GM10847 (cell line): Measurements from ENCODE around the gene RDM1.

Source experiments
- POLR2A ChIP-seq: IDR thresholded peaks from 2 replicates; pipeline ENCODE4 v1.6.1; 2011; ENCODE audit not compliant: insufficient read length; ENCODE audit errors: extremely low read depth

Gene RDM1, protein sequence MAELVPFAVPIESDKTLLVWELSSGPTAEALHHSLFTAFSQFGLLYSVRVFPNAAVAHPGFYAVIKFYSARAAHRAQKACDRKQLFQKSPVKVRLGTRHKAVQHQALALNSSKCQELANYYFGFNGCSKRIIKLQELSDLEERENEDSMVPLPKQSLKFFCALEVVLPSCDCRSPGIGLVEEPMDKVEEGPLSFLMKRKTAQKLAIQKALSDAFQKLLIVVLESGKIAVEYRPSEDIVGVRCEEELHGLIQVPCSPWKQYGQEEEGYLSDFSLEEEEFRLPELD

GRCh38 chr17:35930211-35931065 is at the start of gene RDM1:
Gene RDM1, minus strand, starts transcription at chr17:35930773. Its CDS starts 46 bp downstream, at chr17:35930727.
- TF ChIP-seq POLR2A, result peak; percentile 65

DNA sequence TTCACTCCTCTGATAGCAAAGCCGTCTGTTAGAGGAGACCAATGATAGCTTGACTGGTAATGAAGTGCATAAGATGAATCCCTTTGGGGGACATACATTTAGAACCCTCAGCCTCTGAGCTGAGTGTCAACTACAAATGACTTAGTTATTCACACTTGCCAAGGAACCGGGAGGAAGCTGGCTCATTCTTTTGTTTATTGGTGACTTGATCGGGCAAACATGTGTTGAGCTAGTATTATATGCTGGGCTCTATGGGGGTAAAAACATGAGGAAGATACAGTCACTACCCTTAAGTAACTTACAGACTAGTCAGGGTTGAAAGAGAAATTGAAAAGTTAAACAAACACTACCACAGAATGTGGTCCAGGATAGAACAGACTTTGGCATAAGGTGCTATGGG is 47.8 kb upstream of the RDM1 start:
- no peak for TF ChIP-seq POLR2A

DNA sequence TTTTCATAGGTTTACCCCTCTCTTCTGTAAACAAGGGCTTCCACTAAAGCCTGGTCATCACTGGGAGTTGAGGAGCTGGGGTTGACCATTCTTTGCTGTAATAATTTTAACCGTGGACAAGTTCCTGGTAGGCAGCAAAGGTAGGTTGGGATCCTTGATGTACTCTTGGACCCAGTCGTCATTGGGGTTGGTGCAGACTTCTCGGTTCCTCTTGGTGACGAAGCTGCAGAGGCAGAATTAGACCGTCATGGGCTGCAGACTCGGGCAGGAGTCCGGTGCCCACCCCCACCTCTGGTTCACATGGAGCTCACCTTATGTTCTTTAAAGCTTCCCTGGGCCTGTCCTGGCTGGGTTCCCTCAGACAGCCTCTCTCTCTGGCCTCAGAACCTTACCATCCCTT is 46.9 kb upstream of the RDM1 start:
- no peak for TF ChIP-seq POLR2A

DNA sequence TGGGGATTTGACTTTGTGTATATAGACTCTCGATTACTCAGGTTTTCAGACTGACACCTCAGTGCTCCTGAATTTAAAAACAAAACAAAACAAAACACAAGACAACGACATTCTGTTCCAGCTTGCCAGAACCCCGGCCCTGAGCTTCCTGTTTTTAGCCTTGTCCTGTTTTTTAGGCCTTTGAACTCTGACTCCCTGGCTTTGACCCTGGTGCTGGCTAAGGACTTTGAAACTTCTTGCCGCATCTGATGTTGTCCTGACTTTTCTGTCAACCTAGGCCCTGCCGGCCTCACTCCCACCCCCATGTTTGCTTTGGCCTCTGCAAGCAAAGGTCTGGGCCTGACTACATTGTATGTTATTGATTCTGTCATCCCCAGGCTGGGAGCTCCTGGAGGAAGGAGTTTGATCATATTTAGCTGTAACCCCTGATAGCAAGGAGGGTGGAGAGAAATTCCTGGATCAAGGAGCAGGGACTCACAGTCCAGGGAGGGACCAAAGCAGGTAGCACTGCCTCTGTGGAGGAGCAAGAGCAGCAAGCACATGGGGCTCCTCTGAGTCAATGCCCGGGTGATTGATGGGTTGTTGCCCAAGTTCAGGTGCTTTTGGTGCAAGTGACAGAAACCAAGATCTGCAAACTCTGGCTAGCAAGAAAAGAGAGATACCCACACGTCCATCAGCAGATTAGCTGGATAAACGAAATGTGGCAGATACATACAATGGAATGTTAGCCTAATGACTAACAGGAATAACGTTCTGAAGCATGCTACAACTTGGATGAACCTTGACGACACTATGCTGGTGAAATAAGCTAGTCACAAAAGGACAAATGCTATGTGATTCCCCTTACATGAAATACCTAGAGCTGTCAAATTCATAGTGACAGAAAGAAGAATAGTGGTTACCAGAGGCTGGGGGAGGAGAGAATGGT is 43.0 kb upstream of the RDM1 start:
- TF ChIP-seq POLR2A, result no peak

DNA sequence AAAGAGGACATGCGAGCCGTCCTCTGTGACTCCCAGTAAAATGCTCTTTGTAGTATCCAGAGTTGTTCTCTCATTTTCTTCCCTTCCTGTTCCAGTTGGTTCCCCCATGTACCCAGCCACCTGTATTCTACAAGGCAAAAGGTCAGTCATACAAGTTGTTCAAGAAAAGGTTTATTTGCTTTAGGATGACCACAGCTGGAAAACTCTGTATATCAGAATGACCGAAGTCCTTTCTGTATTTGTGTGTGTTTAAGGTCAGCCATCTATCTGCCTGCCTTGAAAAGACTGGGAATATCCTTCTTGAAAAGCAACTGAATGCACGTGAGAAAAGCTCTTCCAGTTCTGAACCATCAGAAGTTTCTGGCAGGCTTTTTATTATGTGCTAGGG is 42.4 kb upstream of the RDM1 start:
- no peak for TF ChIP-seq POLR2A

- no peak for TF ChIP-seq POLR2A
Observed at GRCh38 chr17:35972535-35972934, 42.0 kb upstream of the RDM1 start.

GRCh38 chr17:35972066-35972465 is 41.5 kb upstream of the RDM1 start:
- TF ChIP-seq POLR2A, result no peak

DNA sequence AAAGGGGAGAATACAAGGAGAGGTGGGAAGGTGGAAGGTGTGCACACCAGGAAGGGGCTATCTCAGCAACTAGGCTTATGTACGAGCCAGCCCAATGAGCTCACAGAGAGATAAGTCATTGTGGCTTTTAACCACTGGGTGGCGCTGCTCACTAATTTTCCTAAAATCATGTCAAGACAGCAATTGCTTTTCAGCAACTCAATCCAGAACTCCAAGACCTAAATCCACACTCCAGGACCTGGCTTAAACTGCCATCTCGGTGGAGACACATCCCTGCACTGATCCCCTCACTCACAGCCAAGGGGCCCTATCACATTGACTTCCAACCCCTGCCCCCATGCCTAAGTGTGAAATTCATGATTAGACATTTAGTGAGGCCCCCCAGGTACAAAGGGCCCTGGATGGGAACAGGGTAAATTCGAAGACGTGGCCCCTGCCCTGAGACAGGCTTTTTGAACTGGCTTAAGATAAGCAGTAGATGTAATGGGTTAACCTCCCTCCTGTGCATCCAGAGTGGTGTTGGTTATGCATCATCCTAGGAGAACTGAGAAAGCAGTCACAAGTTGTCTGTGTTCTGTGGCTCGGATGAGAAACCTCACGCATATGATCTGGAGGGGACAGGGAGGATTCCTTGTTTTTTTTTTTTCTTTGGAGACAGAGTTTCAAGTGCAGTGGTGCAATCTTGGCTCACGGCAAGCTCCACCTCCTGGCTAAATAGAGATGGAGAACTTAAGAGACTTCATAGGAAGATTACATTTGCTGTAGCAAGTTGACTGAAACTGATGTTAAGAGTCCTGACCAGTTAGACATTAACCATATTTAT is 39.2 kb upstream of the RDM1 start:
- TF ChIP-seq POLR2A, result no peak

- TF ChIP-seq POLR2A, result no peak
Observed at GRCh38 chr17:35968520-35969054, 38.0 kb upstream of the RDM1 start.

- no peak for TF ChIP-seq POLR2A
Observed at GRCh38 chr17:35965272-35965671, 34.7 kb upstream of the RDM1 start.

DNA sequence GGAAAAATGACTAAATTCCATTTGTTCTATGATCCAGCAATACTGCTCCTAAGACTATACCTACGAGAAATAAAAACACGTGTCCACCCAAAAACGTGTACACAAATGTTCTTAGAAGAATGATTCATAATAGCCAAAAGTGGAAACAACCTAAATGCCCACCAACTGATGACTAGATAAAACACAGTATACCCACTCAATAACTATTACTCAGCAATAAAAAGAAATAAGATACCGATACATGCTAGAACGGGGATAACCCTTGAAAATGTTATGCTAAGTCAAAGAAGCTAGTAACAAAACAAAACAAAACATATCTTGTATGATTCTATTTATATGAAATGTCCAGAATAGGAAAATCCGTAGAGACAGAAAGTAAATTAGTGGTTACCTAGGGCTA is 33.1 kb upstream of the RDM1 start:
- TF ChIP-seq POLR2A, result no peak

GRCh38 chr17:35953720-35954119 is 23.1 kb upstream of the RDM1 start:
- TF ChIP-seq POLR2A, result no peak

DNA sequence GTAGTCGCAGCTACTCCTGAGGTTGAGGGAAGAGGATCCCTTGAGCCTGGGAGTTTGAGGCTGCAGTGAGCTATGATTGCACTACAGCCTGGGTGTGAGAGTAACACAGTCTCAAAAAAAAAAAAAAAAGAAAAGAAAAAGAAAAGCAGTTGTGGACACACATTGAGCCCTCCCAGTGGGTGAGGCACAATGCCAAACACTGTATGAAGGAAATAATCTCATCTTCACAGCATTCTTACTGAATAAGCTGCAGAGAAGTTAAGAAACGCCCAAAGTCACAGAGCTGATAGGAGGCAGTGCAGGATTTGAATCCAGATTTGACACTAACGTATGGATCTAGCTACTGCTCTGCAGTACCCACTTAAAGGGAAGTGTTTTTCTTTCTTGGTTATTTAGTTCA is 18.8 kb upstream of the RDM1 start:
- no peak for TF ChIP-seq POLR2A

- no peak for TF ChIP-seq POLR2A
Observed at GRCh38 chr17:35948092-35948491, 17.5 kb upstream of the RDM1 start.
